Measurements from ENCODE around the gene PIP5K1B. TPM values are rescaled to one million over a fixed set of nuclear protein-coding genes. Genes with fewer than 3 reads are reported as not detected.

PIP5K1B gene
- total RNA-seq, 1 experiment from 2014 or later = 10.3 TPM

GRCh38 chr9:68999393-69000105, 294.5 kb downstream of the PIP5K1B start:
- POLR2A ChIA-PET = no interaction called here

GRCh38 chr9:69001921-69002320, 296.9 kb downstream of the PIP5K1B start:
- H3K36me3 Mint-ChIP-seq (ENCODE audit: insufficient read depth, unreplicated experiment) = no peaks in the 10 kb centered on the region
- no peaks in the 10 kb centered on the region for H3K36me3 ChIP-seq (ENCODE audit: control insufficient read depth, insufficient read depth, low read length)
- H3K4me1 ChIP-seq = no peaks in the 10 kb centered on the region
- H3K27ac Mint-ChIP-seq (ENCODE audit: unreplicated experiment) = no peak overlapping the region
- TF ChIP-seq, protein P1, sequence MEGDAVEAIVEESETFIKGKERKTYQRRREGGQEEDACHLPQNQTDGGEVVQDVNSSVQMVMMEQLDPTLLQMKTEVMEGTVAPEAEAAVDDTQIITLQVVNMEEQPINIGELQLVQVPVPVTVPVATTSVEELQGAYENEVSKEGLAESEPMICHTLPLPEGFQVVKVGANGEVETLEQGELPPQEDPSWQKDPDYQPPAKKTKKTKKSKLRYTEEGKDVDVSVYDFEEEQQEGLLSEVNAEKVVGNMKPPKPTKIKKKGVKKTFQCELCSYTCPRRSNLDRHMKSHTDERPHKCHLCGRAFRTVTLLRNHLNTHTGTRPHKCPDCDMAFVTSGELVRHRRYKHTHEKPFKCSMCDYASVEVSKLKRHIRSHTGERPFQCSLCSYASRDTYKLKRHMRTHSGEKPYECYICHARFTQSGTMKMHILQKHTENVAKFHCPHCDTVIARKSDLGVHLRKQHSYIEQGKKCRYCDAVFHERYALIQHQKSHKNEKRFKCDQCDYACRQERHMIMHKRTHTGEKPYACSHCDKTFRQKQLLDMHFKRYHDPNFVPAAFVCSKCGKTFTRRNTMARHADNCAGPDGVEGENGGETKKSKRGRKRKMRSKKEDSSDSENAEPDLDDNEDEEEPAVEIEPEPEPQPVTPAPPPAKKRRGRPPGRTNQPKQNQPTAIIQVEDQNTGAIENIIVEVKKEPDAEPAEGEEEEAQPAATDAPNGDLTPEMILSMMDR (IDR thresholded peaks at IDR 0.05; ENCODE audit: insufficient read depth in 1 of 2, low read depth in 1 of 2, low read length in 1 of 2, severe bottlenecking in 1 of 2, unreplicated experiment in 1 of 2) = no peak
- ChIA-PET POLR2A (no interaction called here), CTCF (interaction anchor here (0.5 kb wide), 1 partner anchor 469 kb away, joined by 6 read pairs; no protein-coding TSS in a partner anchor)
- no peak for DNase-seq
- intact Hi-C loops (cut with micrococcal nuclease; ENCODE audit: unreplicated experiment) = no loop called here
- H3K9me3 ChIP-seq = no peaks in the 10 kb centered on the region
- no peaks in the 10 kb centered on the region for H3K4me1 Mint-ChIP-seq (ENCODE audit: low read depth, unreplicated experiment)
- no peak overlapping the region for H3K4me3 Mint-ChIP-seq (ENCODE audit: unreplicated experiment)
- no peaks in the 10 kb centered on the region for H3K27me3 ChIP-seq (replicated peaks; ENCODE audit: control insufficient read depth, insufficient read depth, low read length)
- no peaks in the 10 kb centered on the region for H3K27me3 Mint-ChIP-seq (ENCODE audit: insufficient read depth, unreplicated experiment)
- BruUV-seq (replicated peaks) = no TSS peak
- no peak overlapping the region for H3K4me3 ChIP-seq (ENCODE audit: low read depth, low read length)
- H3K9me3 Mint-ChIP-seq (ENCODE audit: unreplicated experiment) = no peaks in the 10 kb centered on the region

More at GRCh38 chr9:68999393-69000105, 294.5 kb downstream of the PIP5K1B start:
- Mint-ChIP-seq H3K27me3 (ENCODE audit: insufficient read depth, unreplicated experiment) (no peaks in the 10 kb centered on the region), H3K27ac (ENCODE audit: unreplicated experiment) (no peak overlapping the region), H3K4me1 (ENCODE audit: low read depth, unreplicated experiment) (no peaks in the 10 kb centered on the region), H3K4me3 (ENCODE audit: unreplicated experiment) (no peak overlapping the region), H3K9me3 (ENCODE audit: unreplicated experiment) (no peaks in the 10 kb centered on the region), H3K36me3 (ENCODE audit: insufficient read depth, unreplicated experiment) (no peaks in the 10 kb centered on the region)
- intact Hi-C loops (cut with micrococcal nuclease; ENCODE audit: unreplicated experiment) = loop anchor here (2.0 to 10.0 kb wide), 2 partner anchors 305 to 415 kb away; no protein-coding TSS in a partner anchor
- DNase-seq = peak; percentile 23 to 48
- Histone ChIP-seq H3K4me3 (ENCODE audit: low read depth, low read length) (no peak overlapping the region), H3K4me1 (no peaks in the 10 kb centered on the region), H3K27me3 (replicated peaks; ENCODE audit: control insufficient read depth, insufficient read depth, low read length) (no peaks in the 10 kb centered on the region), H3K36me3 (ENCODE audit: control insufficient read depth, insufficient read depth, low read length) (no peaks in the 10 kb centered on the region), H3K9me3 (no peaks in the 10 kb centered on the region)
- CTCF ChIA-PET = no interaction called here
- TF ChIP-seq, protein P1 (IDR thresholded peaks at IDR 0.05; ENCODE audit: insufficient read depth in 1 of 2, low read depth in 1 of 2, low read length in 1 of 2, severe bottlenecking in 1 of 2, unreplicated experiment in 1 of 2) = peak; percentile 4 to 36
- BruUV-seq (replicated peaks) = no TSS peak

DNA sequence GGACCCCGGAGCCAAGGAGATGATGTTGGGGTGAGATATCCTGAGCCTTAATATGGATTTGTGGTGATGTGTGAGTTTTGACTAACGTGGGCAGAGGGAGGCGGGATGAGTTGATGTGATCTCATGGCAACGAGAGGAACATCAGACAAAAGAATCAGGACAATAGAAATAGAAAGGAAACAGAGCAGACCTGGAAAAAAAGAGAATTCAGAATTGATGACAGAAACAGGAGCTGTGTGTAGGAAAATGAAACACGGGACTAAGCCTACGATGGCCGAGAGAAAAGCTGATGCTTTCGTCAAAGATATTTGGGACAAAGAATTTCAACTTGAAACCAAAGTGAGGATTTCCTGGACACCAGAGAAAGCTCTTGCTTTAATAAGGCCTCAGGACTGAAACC, 298.0 kb downstream of the PIP5K1B start:
- Mint-ChIP-seq H3K9me3 (ENCODE audit: unreplicated experiment) (no peaks in the 10 kb centered on the region), H3K27ac (ENCODE audit: unreplicated experiment) (no peak overlapping the region), H3K4me3 (ENCODE audit: unreplicated experiment) (no peak overlapping the region), H3K4me1 (ENCODE audit: low read depth, unreplicated experiment) (no peaks in the 10 kb centered on the region), H3K27me3 (ENCODE audit: insufficient read depth, unreplicated experiment) (no peaks in the 10 kb centered on the region), H3K36me3 (ENCODE audit: insufficient read depth, unreplicated experiment) (no peaks in the 10 kb centered on the region)
- Histone ChIP-seq H3K27me3 (replicated peaks; ENCODE audit: control insufficient read depth, insufficient read depth, low read length) (no peaks in the 10 kb centered on the region), H3K36me3 (ENCODE audit: control insufficient read depth, insufficient read depth, low read length) (no peaks in the 10 kb centered on the region), H3K9me3 (no peaks in the 10 kb centered on the region), H3K4me3 (ENCODE audit: low read depth, low read length) (no peak overlapping the region), H3K4me1 (no peaks in the 10 kb centered on the region)
- POLR2A ChIA-PET = no interaction called here
- TF ChIP-seq, protein P1 (IDR thresholded peaks at IDR 0.05; ENCODE audit: insufficient read depth in 1 of 2, low read depth in 1 of 2, low read length in 1 of 2, severe bottlenecking in 1 of 2, unreplicated experiment in 1 of 2) = no peak
- intact Hi-C loops (cut with micrococcal nuclease; ENCODE audit: unreplicated experiment) = no loop called here
- DNase-seq = no peak
- CTCF ChIA-PET = no interaction called here
- BruUV-seq (replicated peaks) = no TSS peak

All from Caco-2 (cell line).